ENCODE results near the gene DPYD.

Gene DPYD

DNA sequence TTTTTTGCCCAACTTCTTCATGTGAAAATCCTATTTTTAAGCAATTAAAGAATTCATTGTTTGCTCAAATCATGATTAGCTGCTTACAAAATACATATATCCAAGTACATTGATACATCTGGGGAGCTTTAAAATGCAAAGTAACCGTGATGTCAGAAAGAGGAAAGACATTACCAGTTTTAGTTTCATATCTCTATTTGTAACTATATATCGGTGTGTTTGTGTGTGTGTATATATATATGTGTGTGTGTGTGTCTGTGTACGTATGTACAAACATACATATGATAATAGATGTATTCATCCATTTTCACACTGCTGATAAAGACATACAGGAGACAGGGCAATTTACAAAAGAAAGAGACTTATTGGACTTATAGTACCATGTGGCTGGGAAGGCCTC is 310.1 kb downstream of the DPYD start:
- no peak overlapping the region for H3K4me3 ChIP-seq (ENCODE audit: low read depth, low read length)
- TF ChIP-seq, protein P1, sequence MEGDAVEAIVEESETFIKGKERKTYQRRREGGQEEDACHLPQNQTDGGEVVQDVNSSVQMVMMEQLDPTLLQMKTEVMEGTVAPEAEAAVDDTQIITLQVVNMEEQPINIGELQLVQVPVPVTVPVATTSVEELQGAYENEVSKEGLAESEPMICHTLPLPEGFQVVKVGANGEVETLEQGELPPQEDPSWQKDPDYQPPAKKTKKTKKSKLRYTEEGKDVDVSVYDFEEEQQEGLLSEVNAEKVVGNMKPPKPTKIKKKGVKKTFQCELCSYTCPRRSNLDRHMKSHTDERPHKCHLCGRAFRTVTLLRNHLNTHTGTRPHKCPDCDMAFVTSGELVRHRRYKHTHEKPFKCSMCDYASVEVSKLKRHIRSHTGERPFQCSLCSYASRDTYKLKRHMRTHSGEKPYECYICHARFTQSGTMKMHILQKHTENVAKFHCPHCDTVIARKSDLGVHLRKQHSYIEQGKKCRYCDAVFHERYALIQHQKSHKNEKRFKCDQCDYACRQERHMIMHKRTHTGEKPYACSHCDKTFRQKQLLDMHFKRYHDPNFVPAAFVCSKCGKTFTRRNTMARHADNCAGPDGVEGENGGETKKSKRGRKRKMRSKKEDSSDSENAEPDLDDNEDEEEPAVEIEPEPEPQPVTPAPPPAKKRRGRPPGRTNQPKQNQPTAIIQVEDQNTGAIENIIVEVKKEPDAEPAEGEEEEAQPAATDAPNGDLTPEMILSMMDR (IDR thresholded peaks at IDR 0.05; ENCODE audit: control insufficient read depth, extremely low read depth, insufficient read depth): no peak
- DNase-seq (ENCODE audit: low read depth): no peak

DNA sequence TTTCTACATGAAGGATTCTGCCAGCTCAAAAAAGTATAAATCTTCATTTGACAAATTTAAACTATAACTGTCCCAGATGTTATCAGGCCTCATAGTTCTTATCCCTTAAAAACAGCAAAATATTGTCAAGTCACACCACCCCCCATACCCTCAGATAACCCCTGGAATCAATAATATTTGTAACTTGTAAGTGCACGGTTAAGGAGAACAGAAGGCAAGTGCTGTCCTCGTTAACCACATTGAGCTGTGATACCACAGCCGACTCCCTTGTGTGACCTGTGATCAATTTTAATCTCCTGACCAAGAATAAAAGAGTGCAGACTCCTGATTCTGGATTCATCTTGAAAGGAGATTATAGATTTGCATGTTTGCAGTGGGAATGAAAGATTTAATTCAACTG is 310.7 kb downstream of the DPYD start:
- no peak for DNase-seq (ENCODE audit: low read depth)
- TF ChIP-seq, protein P1 (IDR thresholded peaks at IDR 0.05; ENCODE audit: control insufficient read depth, extremely low read depth, insufficient read depth): no peak
- no peak overlapping the region for H3K4me3 ChIP-seq (ENCODE audit: low read depth, low read length)

DNA sequence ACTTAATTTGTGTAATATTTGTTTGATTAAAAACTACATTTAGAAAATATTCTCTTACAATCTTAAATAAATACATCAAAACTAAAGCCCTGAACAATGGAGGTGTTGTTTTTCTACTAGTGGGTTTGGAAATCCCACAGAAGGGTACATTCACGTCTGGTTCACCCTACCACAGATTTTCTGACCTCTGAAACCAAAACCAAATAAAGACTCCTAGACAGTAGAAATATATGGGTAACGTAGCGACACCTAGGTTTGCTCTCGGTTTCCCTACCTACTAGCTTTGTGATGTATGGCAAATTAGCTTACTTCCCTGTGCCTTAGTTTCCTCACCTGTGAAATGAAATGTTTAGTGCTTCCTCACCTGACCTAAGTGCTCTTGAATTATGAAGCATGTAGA is 312.6 kb downstream of the DPYD start:
- TF ChIP-seq, protein P1 (IDR thresholded peaks at IDR 0.05; ENCODE audit: control insufficient read depth, extremely low read depth, insufficient read depth): no peak
- no peak for DNase-seq (ENCODE audit: low read depth)
- H3K4me3 ChIP-seq (ENCODE audit: low read depth, low read length): no peak overlapping the region

DNA sequence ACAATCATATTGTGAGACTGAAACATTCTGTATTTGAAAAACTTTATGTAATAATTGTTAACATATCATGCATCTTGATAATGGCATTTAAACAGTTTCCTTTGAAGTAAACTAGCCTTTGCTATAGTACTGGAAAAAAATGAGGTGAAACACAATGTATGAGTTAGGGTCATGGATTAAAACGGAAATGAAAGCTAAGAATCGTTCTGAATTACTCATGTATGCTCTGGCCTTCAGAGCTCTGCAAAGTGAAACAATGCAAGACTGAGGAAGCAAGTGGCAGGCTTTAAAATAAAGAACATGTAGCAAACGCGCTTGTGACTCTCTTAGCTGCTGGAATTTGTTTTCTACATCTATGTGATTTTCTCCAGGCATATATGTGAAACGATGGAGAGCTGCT is 317.1 kb downstream of the DPYD start:
- no peak for DNase-seq (ENCODE audit: low read depth)
- no peak overlapping the region for H3K4me3 ChIP-seq (ENCODE audit: low read depth, low read length)
- TF ChIP-seq, protein P1 (IDR thresholded peaks at IDR 0.05; ENCODE audit: control insufficient read depth, extremely low read depth, insufficient read depth): no peak

DNA sequence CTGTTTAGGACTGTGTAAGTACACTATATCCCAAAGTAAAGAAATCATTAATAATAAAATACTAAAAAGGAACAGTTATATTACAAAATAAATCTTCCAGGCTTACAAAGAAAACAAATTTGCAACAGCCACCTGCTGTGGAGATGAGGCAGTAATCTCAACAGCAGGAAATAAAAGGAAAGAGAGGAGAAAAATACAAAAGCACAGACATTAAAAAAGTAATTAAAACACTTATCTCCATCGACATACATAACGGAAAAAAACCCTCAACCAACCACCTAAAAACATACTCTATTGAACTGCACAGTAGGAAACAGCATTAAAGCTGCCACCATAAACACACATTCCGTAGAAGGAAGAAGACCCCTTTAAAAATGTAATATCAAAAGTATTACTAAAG is 317.6 kb downstream of the DPYD start:
- no peak overlapping the region for H3K4me3 ChIP-seq (ENCODE audit: low read depth, low read length)
- TF ChIP-seq, protein P1 (IDR thresholded peaks at IDR 0.05; ENCODE audit: control insufficient read depth, extremely low read depth, insufficient read depth): no peak
- DNase-seq (ENCODE audit: low read depth): no peak

DNA sequence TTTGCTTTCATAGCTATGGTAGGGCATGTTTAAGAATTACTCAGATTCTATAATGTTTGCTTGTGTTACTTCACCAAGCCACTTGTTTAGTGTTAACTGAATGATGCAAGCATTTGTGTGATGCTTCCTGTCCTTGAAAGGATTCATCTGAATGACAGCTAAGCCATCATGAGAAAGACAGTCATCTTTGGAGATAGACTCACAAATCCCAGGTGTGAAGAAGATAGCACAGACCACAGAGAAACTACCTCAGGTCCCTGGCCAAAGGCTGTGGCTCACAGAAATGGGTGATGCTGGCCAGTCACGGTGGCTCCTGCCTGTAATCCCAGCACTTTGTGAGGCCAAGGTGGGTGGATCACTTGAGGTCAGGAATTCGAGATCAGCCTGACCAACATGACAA is 321.4 kb downstream of the DPYD start:
- TF ChIP-seq, protein P1 (IDR thresholded peaks at IDR 0.05; ENCODE audit: control insufficient read depth, extremely low read depth, insufficient read depth): no peak
- no peak for DNase-seq (ENCODE audit: low read depth)
- no peak overlapping the region for H3K4me3 ChIP-seq (ENCODE audit: low read depth, low read length)

DNA sequence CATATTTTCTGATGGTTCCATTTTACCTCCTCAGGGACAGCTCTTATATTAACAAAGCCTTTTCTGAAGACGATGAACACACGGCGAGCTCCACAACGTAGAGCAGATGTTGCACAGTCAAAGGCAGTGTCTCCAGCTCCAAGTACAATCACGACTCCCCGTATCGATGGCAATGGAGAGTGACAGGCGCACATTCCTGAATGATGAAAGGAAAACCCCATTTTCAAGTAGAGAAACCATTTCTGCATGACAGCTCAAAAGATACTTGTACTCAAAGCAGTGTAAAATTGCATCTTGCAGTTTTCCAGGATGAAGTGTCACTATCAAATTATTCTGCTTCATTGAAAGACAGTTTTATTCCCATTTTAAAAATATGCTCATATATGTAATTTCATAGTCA is 327.6 kb downstream of the DPYD start:
- H3K4me3 ChIP-seq (ENCODE audit: low read depth, low read length): no peak overlapping the region
- TF ChIP-seq, protein P1 (IDR thresholded peaks at IDR 0.05; ENCODE audit: control insufficient read depth, extremely low read depth, insufficient read depth): no peak
- no peak for DNase-seq (ENCODE audit: low read depth)
